Measurements from ENCODE around the gene POLE.

POLE gene

DNA sequence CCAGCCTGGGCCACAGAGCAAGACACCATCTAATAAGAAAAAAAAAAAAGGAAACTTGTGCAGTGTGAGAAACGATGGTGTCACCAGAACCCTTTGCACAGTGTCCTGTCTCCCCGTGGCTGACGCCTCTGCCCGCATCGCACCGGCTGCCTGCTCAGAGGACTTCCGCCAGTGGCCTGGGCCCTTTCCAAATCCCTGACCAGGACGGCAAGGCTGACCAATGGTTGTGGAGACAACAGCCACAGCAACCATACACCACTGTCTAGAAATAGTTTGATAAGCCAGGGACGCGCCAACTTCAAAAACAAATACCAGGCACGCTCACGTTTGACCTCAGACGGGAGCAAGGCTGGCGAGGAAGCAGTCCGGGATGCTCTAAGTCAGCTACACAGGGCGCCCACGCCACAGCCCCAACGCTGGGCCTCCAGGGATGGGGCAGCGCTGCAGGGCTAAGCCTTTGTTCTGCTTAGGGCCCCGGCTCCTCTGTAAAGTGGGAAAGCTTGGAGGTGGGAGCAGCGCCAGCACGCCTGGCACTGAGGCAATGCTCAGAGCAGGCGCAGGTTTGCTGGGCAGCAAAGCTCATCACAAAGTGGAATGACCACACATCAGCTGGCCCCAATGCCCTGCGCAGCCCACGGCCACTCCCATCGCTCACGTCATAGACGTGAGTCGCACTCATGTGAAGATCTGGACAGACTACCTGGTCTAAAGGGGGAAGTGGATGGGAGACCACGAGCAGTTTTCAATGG lies 36.0 kb upstream of the POLE start:
- Histone ChIP-seq H3K36me3 (ENCODE audit: insufficient read depth, low read length) (peaks cover 83% of the 10 kb centered on the region), H3K9me3 (ENCODE audit: low read depth, low read length) (no peaks in the 10 kb centered on the region), H3K9ac (ENCODE audit: insufficient read length) (peak overlapping the region; percentile 12), H3K27ac (peak overlapping the region; percentile 73), H3K4me3 (no peak overlapping the region)
- no peak for DNase-seq (ENCODE audit: low read depth, low spot score)
- peak; percentile 41; the same call in 1 of the 2 replicates for TF ChIP-seq POLR2AphosphoS5 (IDR thresholded peaks at IDR 0.05; ENCODE audit: borderline replicate concordance, low read depth, low read length)
- TF ChIP-seq FOXP2 (optimal IDR thresholded peaks at IDR 0.05; ENCODE audit: control extremely low read depth, extremely low read length, insufficient read depth) = no peak

DNA sequence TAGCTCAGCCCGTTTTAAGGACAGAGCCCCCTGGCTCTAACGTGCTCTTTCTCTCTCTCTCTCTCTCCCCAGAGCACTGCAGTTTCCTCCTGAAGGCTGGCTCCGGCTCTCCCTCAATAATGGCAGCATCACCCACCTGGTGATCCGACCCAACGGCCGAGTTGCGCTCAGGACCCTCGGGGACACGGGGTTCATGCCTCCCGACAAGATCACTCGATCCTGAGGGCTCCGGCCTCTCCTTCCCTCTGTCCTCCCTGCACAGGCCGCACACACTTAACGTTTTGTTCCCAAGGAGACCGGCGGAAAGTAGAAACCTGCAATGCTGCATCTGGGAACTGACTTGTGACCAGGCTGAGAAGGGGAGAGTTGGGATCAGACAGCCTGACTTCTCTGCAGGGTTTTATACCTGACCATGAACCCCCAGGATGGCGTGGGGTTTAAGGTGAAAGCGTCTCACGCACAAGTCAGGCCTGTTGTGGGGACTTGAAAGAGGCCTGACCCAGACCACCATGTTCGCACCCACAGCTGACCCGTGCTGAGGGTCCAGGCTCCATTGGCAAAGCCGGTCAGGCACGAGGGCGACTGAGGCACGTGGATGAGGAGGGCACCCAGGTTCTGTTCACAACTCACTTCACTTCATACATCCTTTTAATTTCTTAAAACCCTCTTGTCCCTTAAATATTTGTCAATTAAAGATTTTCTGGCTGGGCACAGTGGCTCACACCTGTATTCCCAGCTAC lies 33.6 kb upstream of the POLE start:
- Histone ChIP-seq H3K27ac (no peak overlapping the region), H3K4me3 (no peak overlapping the region), H3K9me3 (ENCODE audit: low read depth, low read length) (no peaks in the 10 kb centered on the region), H3K9ac (ENCODE audit: insufficient read length) (no peak overlapping the region), H3K36me3 (ENCODE audit: insufficient read depth, low read length) (peaks cover 73% of the 10 kb centered on the region)
- TF ChIP-seq EZH2 (IDR thresholded peaks at IDR 0.05) (no peak), POLR2AphosphoS5 (IDR thresholded peaks at IDR 0.05; ENCODE audit: borderline replicate concordance, low read depth, low read length) (no peak), FOXP2 (optimal IDR thresholded peaks at IDR 0.05; ENCODE audit: control extremely low read depth, extremely low read length, insufficient read depth) (no peak)
- DNase-seq (ENCODE audit: low read depth, low spot score) = no peak

DNA sequence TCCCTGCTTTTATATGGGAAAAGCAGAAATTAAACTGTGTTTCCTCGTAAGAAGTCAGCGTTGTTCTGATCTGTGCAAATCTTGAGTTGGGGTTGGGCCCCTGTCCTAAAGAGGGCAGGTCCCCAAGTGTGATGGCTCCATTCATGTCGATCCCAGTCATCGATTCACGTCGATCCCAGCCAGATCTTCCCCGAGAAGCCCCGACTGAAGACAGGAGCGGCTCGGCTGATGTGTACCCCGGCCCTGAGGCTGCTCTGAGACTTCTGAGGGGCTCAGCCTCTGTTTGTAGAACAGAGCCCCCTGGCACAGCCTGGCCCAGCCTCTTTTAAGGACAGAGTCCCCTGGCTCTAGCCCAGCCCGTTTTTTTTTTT lies 32.8 kb upstream of the POLE start:
- H3K9ac ChIP-seq (ENCODE audit: insufficient read length) = no peak overlapping the region
- no peaks in the 10 kb centered on the region for H3K9me3 ChIP-seq (ENCODE audit: low read depth, low read length)
- peaks cover 69% of the 10 kb centered on the region for H3K36me3 ChIP-seq (ENCODE audit: insufficient read depth, low read length)
- DNase-seq (ENCODE audit: low read depth, low spot score) = no peak
- TF ChIP-seq POLR2AphosphoS5 (IDR thresholded peaks at IDR 0.05; ENCODE audit: borderline replicate concordance, low read depth, low read length) = no peak
- TF ChIP-seq EZH2 (IDR thresholded peaks at IDR 0.05) = no peak
- no peak for TF ChIP-seq FOXP2 (optimal IDR thresholded peaks at IDR 0.05; ENCODE audit: control extremely low read depth, extremely low read length, insufficient read depth)
- H3K4me3 ChIP-seq = no peak overlapping the region
- H3K27ac ChIP-seq = peak overlapping the region; percentile 78; the same call in 1 of the 2 replicates

DNA sequence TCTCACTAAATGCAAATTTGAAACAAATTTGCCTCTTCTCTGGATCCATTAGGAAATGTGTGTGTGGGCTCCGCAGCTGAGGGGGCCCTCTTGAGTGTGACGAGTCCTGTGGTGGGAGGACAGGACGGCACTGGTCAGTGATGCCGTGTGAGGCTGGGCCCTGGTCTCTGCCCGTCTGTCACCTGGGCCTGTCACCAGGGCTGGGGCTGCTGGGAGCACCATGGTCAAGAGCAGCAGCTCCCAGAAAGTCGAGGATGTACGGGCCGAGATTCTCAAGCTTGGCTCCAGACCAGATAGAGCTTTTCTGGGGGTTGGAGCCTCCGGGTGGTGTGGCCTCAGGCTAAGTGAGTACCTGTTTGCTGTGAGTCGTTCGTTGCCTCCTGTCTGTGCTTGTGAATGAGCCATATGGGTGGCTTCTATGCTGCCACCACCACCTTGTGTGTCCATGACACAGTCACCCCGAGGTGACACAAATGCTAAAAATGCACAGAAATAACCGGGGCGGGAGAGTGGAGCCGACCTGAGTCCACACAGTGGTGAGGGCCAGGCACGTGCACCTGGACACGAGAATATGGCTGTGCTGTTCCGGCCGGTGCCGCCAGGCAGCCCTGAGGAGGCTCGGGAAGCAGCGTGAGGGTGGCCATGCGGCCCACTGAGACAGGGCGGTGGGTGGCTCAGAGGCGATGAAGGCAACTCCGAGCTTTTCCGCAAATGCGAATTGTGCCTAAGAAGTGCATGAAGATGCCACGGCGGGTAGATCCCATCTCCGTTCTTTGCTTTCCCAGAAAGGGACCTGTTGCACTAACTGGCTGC lies 32.2 kb upstream of the POLE start:
- Histone ChIP-seq H3K36me3 (ENCODE audit: insufficient read depth, low read length) (peaks cover 69% of the 10 kb centered on the region), H3K9me3 (ENCODE audit: low read depth, low read length) (no peaks in the 10 kb centered on the region), H3K9ac (ENCODE audit: insufficient read length) (no peak overlapping the region), H3K4me3 (no peak overlapping the region), H3K27ac (peak overlapping the region; percentile 78)
- TF ChIP-seq FOXP2 (optimal IDR thresholded peaks at IDR 0.05; ENCODE audit: control extremely low read depth, extremely low read length, insufficient read depth) (no peak), POLR2AphosphoS5 (IDR thresholded peaks at IDR 0.05; ENCODE audit: borderline replicate concordance, low read depth, low read length) (peak; percentile 25; the same call in 1 of the 2 replicates)
- DNase-seq (ENCODE audit: low read depth, low spot score) = no peak

DNA sequence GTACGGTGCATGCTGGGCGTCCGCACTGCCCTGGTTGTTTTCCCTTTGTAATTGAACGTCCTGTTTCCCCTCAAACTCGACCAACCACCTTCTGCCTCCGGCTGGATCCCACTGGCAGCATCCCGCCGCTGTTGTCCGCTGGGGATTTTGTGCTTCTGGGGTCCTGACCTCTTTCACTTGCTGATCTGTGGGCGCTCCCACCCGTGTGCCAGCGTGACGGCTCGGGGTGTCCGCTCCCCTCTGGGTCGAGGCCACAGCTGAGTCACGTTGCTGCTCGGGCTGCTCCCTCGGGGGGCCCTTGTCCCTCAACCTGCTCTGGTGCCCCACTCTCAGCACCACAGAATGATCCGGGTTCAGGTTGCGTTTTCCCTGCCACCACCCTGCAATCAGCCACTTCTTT lies 31.5 kb upstream of the POLE start:
- Histone ChIP-seq H3K9me3 (ENCODE audit: low read depth, low read length) (no peaks in the 10 kb centered on the region), H3K9ac (ENCODE audit: insufficient read length) (no peak overlapping the region), H3K4me3 (no peak overlapping the region), H3K36me3 (ENCODE audit: insufficient read depth, low read length) (peaks cover 65% of the 10 kb centered on the region), H3K27ac (peak overlapping the region; percentile 78)
- DNase-seq (ENCODE audit: low read depth, low spot score) = no peak
- TF ChIP-seq FOXP2 (optimal IDR thresholded peaks at IDR 0.05; ENCODE audit: control extremely low read depth, extremely low read length, insufficient read depth) = no peak
- no peak for TF ChIP-seq EZH2 (IDR thresholded peaks at IDR 0.05)

DNA sequence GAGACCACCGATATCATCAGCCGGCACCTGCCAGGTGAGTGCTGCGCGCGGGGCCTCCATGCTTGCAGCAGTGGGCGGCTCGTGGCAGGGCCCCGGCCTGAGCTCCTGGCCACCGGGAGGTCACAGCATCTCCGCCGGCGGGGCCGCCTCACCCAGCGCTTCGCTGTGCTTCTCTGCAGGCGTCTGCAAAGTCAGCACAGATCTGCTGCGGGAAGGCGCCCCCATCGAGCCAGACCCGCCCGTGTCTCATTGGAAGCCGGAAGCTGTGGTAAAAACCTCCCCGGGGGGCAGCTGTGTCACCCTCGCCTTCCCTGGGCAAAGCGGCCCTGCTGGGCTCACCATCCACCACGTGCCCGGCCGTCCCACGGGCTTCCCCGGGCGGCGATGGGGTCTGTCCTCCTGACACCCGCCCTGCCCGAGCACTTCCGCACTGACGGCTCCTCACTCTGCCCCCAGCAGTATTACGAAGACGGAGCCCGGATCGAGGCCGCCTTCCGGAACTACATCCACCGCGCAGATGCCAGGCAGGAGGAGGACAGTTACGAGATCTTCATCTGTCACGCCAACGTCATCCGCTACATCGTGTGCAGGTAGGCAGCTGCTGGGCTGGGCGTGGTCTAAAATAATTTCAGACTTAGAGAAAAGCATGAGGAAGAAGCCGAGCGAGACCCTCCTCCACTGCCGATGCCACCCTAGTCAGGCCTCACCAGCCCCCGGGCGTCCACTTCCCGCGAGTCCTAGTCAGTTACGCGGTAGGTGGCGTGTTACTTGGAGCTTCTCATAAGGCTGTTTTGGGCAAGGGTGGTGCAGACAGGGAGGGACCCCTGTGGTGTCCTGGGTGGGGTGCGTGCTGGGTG lies 30.6 kb upstream of the POLE start:
- no peak overlapping the region for H3K9ac ChIP-seq (ENCODE audit: insufficient read length)
- peak; percentile 71 for DNase-seq (ENCODE audit: low read depth, low spot score)
- H3K4me3 ChIP-seq = peak overlapping the region; percentile 51
- H3K9me3 ChIP-seq (ENCODE audit: low read depth, low read length) = no peaks in the 10 kb centered on the region
- peak; percentile 82 for TF ChIP-seq FOXP2 (optimal IDR thresholded peaks at IDR 0.05; ENCODE audit: control extremely low read depth, extremely low read length, insufficient read depth)
- TF ChIP-seq POLR2AphosphoS5 (IDR thresholded peaks at IDR 0.05; ENCODE audit: borderline replicate concordance, low read depth, low read length) = peak; percentile 69
- TF ChIP-seq EZH2 (IDR thresholded peaks at IDR 0.05) = no peak
- peaks cover 62% of the 10 kb centered on the region for H3K36me3 ChIP-seq (ENCODE audit: insufficient read depth, low read length)
- peak overlapping the region; percentile 37 for H3K27ac ChIP-seq

DNA sequence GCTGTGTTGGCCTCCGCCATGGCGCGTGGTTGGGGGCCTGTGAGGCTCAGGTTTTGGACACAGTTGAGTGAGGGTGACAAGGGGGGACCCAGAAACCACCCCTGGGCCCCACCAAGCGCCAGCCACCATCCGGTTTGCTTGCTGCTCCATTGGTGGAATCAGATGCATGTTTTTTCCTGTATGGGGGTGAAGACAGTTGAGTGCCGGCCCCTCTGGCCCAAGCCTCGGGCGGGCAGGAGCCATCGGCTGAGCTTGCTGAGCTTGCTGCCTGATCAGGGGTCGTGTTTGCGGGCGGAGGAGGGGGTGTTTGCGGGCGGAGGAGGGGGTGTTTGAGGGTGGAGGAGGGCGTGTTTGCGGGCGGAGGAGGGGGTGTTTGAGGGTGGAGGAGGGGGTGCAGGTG lies 29.9 kb upstream of the POLE start:
- no peak overlapping the region for H3K9ac ChIP-seq (ENCODE audit: insufficient read length)
- no peak for DNase-seq (ENCODE audit: low read depth, low spot score)
- no peak for TF ChIP-seq FOXP2 (optimal IDR thresholded peaks at IDR 0.05; ENCODE audit: control extremely low read depth, extremely low read length, insufficient read depth)
- TF ChIP-seq POLR2AphosphoS5 (IDR thresholded peaks at IDR 0.05; ENCODE audit: borderline replicate concordance, low read depth, low read length) = no peak
- no peak for TF ChIP-seq EZH2 (IDR thresholded peaks at IDR 0.05)
- H3K4me3 ChIP-seq = peak overlapping the region; percentile 51
- H3K9me3 ChIP-seq (ENCODE audit: low read depth, low read length) = no peaks in the 10 kb centered on the region
- H3K36me3 ChIP-seq (ENCODE audit: insufficient read depth, low read length) = peaks cover 61% of the 10 kb centered on the region
- peak overlapping the region; percentile 37; the same call in 1 of the 2 replicates for H3K27ac ChIP-seq

Measured in SK-N-MC (cell line).